ENCODE measurements around the gene SALL2. TPM values are rescaled to one million over a fixed set of nuclear protein-coding genes. Genes with fewer than 3 reads are reported as not detected.

The SALL2 gene
- total RNA-seq, 1 experiment from 2014 or later = 287 TPM

DNA sequence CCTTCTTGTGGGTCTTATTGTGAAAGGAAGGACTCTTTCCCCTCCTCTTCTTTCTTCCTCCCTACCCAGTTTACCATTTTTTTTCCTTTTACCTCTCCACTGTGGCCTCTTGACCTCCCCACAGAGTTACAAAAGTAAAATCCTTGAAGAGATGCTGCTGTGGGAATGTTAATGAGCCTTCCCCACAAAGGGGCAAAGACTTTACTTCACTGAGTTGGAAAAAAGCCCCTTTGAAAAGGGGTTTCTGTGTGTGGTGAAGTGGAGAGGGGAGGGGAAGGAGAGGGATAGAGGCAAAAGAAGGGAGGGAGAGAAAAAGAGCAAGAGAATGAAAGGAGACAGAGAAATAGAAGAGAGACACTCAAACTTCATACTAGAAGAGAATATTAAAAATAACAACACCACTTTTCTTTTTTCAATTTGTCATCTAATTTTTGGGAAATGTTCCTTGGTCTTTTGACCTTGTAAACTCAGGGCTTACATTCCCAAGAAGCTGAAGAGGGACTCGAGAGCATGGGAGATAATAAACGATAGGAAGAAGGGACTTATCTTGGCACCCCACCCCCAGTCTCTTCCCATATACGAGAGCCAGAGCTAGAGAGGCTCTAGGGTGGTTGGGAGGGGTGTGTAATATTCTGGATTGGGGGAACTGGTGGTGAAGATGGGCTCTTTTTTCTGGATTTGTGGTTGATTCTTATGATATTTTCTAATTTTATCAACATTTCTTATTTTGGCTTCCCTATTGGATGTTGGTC lies 13.2 kb upstream of the SALL2 start:
- no peaks in the 10 kb centered on the region for H4K20me1 ChIP-seq (ENCODE audit: control insufficient read depth, insufficient read depth, insufficient read length)
- peak overlapping the region; percentile 87 to 99 (median 98) for H3K27ac Mint-ChIP-seq
- H3K9me3 Mint-ChIP-seq = peaks cover 0 to 3% of the 10 kb centered on the region in 2 experiments; a peak in 1 of 5 replicates
- no peak overlapping the region for H2BK15ac ChIP-seq (ENCODE audit: low read depth, low read length)
- H3K79me1 ChIP-seq (ENCODE audit: insufficient read depth, low read depth, low read length, poor library complexity, severe bottlenecking) = no peaks in the 10 kb centered on the region
- H3T11ph ChIP-seq (ENCODE audit: low read length) = peak overlapping the region; percentile 24
- no peak overlapping the region for H3K9ac ChIP-seq (ENCODE audit: extremely low read depth, insufficient read length, low read length)
- no peak overlapping the region for H2BK120ac ChIP-seq (ENCODE audit: low read depth, low read length, poor library complexity, severe bottlenecking)
- no peak overlapping the region for H4K8ac ChIP-seq (replicated peaks; ENCODE audit: insufficient read length, low read depth, low read length)
- peaks cover 4% of the 10 kb centered on the region; the same call in 1 of the 2 replicates for H3K4me1 ChIP-seq (ENCODE audit: insufficient read depth, low read length)
- H3K23ac ChIP-seq (ENCODE audit: insufficient read length, low read depth, low read length) = no peak overlapping the region
- TF ChIP-seq, protein P1, sequence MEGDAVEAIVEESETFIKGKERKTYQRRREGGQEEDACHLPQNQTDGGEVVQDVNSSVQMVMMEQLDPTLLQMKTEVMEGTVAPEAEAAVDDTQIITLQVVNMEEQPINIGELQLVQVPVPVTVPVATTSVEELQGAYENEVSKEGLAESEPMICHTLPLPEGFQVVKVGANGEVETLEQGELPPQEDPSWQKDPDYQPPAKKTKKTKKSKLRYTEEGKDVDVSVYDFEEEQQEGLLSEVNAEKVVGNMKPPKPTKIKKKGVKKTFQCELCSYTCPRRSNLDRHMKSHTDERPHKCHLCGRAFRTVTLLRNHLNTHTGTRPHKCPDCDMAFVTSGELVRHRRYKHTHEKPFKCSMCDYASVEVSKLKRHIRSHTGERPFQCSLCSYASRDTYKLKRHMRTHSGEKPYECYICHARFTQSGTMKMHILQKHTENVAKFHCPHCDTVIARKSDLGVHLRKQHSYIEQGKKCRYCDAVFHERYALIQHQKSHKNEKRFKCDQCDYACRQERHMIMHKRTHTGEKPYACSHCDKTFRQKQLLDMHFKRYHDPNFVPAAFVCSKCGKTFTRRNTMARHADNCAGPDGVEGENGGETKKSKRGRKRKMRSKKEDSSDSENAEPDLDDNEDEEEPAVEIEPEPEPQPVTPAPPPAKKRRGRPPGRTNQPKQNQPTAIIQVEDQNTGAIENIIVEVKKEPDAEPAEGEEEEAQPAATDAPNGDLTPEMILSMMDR (conservative IDR thresholded peaks at IDR 0.05) = no peak
- no peak overlapping the region for H3K4ac ChIP-seq (ENCODE audit: low read depth, low read length)
- no peak for DNase-seq
- peaks cover 10% of the 10 kb centered on the region; the same call in 1 of the 2 replicates for H3K79me2 ChIP-seq (ENCODE audit: insufficient read depth, low read length)
- H3K9me3 ChIP-seq (ENCODE audit: control insufficient read depth, low read depth, low read length) = no peaks in the 10 kb centered on the region
- peaks cover 51 to 66% of the 10 kb centered on the region in 2 experiments for H3K4me1 Mint-ChIP-seq
- H3K4me3 Mint-ChIP-seq = peak overlapping the region; percentile 9 to 73
- H3K56ac ChIP-seq (ENCODE audit: insufficient read length, low read depth, low read length) = no peak overlapping the region
- no peak overlapping the region for H2AFZ ChIP-seq (ENCODE audit: low read length)
- H3K4me2 ChIP-seq (ENCODE audit: insufficient read depth, insufficient read length, low read length) = peak overlapping the region; percentile 14
- no peaks in the 10 kb centered on the region for H3K27me3 ChIP-seq (ENCODE audit: insufficient read depth, low read length)
- no peak overlapping the region for H2BK20ac ChIP-seq (ENCODE audit: low read depth, low read length, poor library complexity, severe bottlenecking)
- no peak overlapping the region for H2BK12ac ChIP-seq (ENCODE audit: insufficient read length, low read depth, low read length)
- no peak overlapping the region for H2AK5ac ChIP-seq (ENCODE audit: insufficient read length, low read length)
- H3K27ac ChIP-seq (ENCODE audit: insufficient read length, low read depth, low read length) = peak overlapping the region; percentile 21
- peaks cover 17% of the 10 kb centered on the region for H3K23me2 ChIP-seq (ENCODE audit: insufficient read length, low read depth, low read length, poor library complexity, severe bottlenecking)
- no peak overlapping the region for H4K91ac ChIP-seq (ENCODE audit: insufficient read length, low read depth, low read length)
- no peaks in the 10 kb centered on the region for H3K27me3 Mint-ChIP-seq (ENCODE audit: low read depth)
- no peak overlapping the region for H2BK5ac ChIP-seq (ENCODE audit: insufficient read length, low read length)
- H4K5ac ChIP-seq (ENCODE audit: insufficient read length, low read depth, low read length) = no peak overlapping the region
- no peak overlapping the region for H3K14ac ChIP-seq (ENCODE audit: insufficient read depth, low read length)
- WGBS (ENCODE audit: extremely low coverage, insufficient read length, low lambda C conversion rate) = no CpG with 5 or more reads among the region's 3 CpGs
- peaks cover 0 to 8% (median 3%) of the 10 kb centered on the region in 3 experiments; a peak in 4 of 7 replicates for H3K36me3 Mint-ChIP-seq (ENCODE audit: insufficient read depth in 1 of 3, low read depth in 3 of 3)
- no peak overlapping the region for H3K18ac ChIP-seq (ENCODE audit: insufficient read length, low read depth, low read length)

Data from H9 (cell line).